K562 treated with DMSO at 1 percent for 48 hours (cell line): Measurements from ENCODE around the gene ZSCAN16. TPM values are rescaled to one million over a fixed set of nuclear protein-coding genes. Genes with fewer than 3 reads are reported as not detected.

Experiments used
- total RNA-seq: library from RNA; unstranded; fragments of 300-600 nt; gene quantifications from 2 replicates; pipeline ENCODE4 v1.2.3, GENCODE V29; 2022; ENCODE audit warnings: low replicate concordance; ENCODE audit errors: extremely low read depth

The ZSCAN16 gene
- total RNA-seq = not detected in 2 replicates

DNA sequence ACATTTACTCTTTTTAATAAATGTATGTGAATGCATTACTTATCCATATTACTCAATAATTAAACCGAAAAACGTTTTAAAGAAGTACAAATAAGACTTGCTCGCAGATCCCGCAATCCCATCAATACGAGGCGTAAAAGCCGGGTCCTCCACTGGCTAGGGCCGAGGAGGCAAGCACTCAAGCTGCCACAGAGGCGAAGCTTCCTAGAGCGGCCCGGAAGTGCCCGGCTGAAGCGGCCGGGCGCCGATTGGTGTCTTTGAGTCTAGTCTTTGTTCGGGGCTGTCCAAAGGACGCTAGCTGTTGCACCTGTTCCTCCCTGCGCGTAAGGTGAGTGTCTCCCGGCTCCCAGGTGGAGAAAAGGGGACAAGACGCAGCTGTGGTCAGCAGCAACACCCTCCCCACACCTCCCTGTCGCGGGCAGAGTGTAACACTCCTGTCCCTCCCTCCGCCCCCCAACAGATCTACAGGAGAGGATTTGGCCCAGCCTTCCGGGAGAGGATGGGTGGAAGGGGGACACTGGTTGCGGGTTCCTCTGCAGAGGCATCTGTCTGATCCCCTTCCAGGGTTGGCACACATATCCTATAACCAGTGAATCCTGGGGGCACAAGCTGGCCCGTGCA, at the start of gene ZSCAN16:
Gene ZSCAN16, plus strand, starts transcription at position 260 of the 621 bp plus-strand sequence. CDS start 835 bp downstream, outside the sequence.

DNA sequence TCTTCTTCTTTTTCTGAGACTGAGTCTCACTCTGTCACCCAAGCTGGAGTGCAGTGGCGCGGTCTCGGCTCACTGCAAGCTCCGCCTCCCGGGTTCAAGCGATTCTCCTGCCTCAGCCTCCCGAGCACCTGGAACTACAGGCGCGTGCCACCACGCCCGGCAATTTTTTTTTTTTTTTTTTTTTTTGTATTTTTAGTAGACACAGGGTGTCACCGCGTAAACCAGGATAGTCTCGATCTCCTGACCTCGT, 44.1 kb upstream of the ZSCAN16 start, which contains the start of gene ZNF165:
Gene ZNF165, plus strand, starts transcription at position 188 of the 250 bp plus-strand sequence. CDS start 4,913 bp downstream, outside the sequence.

DNA sequence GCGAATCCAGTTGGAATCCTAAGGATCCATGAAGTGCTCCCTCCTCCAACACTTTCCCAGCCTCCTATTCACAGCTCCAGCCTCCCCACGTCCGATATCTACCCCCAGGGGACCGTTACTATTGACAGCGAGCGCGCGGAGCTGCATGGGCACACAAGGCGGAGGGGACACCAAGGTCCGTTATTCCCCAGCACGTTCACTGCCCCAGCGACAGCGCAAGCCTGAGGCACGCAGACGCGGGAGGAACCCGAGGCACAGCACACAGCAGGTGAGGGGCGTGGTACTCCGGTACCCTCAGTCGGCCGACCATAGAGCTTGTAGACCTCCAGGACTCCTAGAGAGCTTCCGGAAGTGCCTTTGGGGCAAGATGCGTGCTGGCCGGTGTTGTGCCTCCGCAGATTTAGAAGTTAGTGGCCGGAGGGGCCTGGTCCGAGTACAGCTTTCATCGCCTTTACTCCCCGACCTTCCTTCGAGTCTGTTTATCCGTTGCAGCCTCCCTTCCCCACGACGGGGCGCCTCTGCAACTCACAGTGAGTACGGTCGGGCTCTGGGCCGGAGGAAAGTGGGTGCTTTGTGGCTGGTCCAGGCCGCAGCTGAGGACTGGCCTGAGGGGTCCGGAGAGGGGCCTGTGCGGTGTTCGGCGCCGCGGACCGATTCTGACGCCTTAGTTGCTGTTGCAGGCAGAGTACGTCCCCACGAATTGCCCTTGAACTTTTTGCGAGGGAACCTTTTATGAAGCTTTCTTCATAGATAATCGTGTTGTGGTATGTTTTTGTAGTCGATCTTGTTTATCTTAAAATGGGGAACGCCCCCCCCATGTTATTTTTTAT, 17.3 kb downstream of the ZSCAN16 start, which contains the start of gene ZKSCAN8:
Gene ZKSCAN8, plus strand, starts transcription at position 384 of the 830 bp plus-strand sequence. CDS start 6,525 bp downstream, outside the sequence.

Other genes starting within 250 kb of the ZSCAN16 start
- gene OR2B2, start 212.2 kb upstream of the ZSCAN16 start, total RNA-seq = not detected in 2 replicates
- gene OR2B6, start 167.4 kb upstream of the ZSCAN16 start, total RNA-seq = not detected in 2 replicates
- gene ZNF165, start 44.0 kb upstream of the ZSCAN16 start, total RNA-seq = not detected in 2 replicates
- not detected in 2 replicates for gene ZKSCAN8, start 17.3 kb downstream of the ZSCAN16 start, total RNA-seq
- gene ZSCAN9, start 100.7 kb downstream of the ZSCAN16 start, total RNA-seq = not detected in 2 replicates
- gene ZKSCAN4, start 127.7 kb downstream of the ZSCAN16 start, total RNA-seq = not detected in 2 replicates
- gene NKAPL, start 134.7 kb downstream of the ZSCAN16 start, total RNA-seq = not detected in 2 replicates
- gene ZSCAN26, start 142.5 kb downstream of the ZSCAN16 start, total RNA-seq = not detected in 2 replicates
- gene PGBD1, start 157.0 kb downstream of the ZSCAN16 start, total RNA-seq = not detected in 2 replicates
- gene ZSCAN31, start 211.5 kb downstream of the ZSCAN16 start, total RNA-seq = not detected in 2 replicates
- gene ZKSCAN3, start 225.3 kb downstream of the ZSCAN16 start, total RNA-seq = not detected in 2 replicates